AG08395 (cell line): ENCODE data around the gene PRDM15.
A peak's percentile ranks its signal among the peaks of the same experiment; 100 is the strongest.
"Not testable (repeated sequence)": the region's sequence is repeated elsewhere in the genome, so short reads cannot be mapped to it uniquely, and the experiment has no call there.

Experiments
- DNase-seq: peaks from one replicate; pipeline ENCODE4 v3.0.0; 2012; ENCODE audit warnings: mixed read lengths, low spot score

Gene PRDM15

GRCh38 chr21:41805643-41806042 lies 73.5 kb downstream of the PRDM15 start:
- no peak for DNase-seq

DNA sequence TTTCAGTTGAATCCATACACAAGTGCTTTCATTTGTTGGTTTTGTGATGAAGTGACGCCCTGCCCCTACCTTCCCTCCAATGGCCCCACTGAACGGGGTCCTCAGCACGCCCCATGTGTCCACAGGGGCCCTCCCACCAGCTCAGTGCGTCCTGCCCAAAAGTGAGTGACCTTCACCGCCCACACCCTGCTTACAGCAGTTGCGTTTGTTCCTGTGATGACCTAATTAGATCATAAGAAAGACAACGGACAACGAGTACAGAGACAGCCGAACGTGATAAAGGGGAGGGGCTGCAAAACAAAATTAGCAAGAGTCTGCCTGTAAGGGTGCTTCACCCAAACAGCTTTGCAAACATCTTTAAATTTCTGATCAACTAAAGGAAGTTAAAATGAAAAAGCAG lies 74.1 kb downstream of the PRDM15 start:
- DNase-seq = no peak

DNA sequence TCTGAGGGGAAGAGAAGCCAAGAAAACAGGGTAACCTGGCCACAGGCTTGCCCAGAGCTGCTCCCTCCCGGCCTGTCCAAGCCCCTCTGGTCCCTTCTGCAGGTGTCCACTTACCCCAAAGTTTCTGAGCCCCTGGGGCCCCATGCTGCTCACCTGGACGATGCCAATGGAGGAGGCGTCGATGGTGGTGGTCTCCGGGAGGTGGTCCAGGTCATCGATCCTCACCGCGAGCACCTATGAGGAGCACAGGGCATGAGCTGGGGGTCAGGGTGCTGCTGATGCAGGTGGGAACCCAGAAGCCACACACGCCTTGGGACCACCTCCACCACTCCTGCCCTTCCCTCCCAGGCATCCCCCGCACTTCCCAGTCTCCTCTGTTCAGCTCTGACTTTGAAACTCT lies 74.8 kb downstream of the PRDM15 start:
- DNase-seq = no peak

DNA sequence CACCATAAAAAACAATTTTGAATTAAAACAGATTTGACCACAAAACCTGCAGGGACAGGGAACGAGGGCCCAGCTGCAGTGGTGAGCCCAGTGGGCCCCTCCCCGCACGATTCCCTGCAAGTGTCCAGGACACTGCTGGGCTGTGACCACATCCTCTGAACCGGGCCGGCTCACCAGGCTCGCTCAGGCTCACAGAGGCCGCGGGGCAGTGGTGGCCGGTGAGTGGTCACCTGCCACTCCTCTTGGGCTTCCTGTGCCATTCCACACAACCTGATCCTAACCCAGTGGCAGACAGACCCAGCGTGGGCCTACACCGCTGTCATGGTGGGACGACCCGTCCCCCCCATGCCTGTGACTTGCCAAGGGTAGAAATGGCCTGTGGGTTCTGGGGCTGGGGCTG lies 75.8 kb downstream of the PRDM15 start:
- peak; percentile 24 for DNase-seq

DNA sequence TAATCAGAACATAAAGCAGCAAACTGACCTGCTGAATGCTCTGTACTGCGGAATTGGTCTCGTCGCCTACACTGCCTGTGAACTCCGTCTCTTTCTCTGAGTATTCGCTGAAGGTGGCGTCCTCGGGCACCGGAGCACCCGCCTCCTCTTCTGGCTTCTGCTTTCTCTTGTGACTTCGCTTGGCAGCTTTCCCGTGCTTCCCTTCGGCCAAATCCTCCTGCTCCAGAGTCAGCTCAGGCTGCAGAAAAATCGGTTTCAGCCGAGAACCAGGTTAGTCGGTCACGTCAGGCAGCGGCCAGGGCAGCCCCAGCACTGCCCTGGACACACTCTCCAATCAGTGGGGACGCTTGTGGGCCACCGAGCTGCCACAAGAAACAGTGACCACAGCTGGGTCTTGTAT lies 76.5 kb downstream of the PRDM15 start:
- DNase-seq = peak; percentile 67

- no peak for DNase-seq
These were observed 77.0 kb downstream of the PRDM15 start for GRCh38 chr21:41802198-41802584.

DNA sequence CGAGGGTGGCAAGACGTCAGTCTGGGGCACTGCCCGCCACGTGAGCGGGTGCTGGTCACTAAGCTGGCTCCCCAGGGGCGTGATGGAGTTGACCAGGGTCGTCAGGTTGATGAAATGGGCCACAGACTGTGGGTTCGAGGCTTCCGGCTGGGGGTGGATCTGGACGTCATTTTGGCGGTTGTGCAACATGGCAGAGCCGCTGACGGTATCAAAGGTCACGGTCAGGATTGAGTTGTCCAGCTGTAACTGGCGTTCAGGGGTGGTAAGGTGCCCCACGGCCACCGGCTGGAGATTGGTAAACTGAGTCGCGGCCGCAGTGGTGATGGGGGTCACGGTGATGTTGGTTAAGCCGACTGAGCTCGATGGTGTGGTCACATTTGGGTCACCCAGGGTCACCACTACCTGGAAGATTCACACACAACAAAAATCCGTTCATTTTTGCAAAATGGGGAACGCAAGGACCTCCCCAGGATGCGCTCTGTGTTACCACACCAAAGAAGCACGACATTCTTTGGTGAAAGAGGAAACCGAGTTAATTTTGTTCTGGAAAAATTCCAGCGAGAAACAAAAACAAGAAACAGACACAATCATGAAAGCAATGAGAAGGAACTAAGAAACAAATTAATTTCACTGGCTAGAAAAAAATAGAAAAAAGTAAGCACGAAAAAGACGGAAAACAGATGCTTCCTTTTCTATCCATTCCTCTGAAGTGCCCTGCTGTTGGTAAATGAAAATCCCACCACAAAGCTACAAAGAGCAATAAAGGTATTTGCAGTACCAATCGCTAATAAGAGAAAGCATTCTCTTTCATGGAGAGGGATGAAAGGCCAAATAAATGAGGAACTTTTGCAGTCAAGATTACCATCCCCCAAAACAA lies 77.6 kb downstream of the PRDM15 start:
- DNase-seq = no peak

GRCh38 chr21:41800425-41801320 lies 78.5 kb downstream of the PRDM15 start:
- DNase-seq = no peak

- no peak for DNase-seq
These were observed 79.4 kb downstream of the PRDM15 start for GRCh38 chr21:41799763-41800162.

GRCh38 chr21:41798326-41798725 lies 80.8 kb downstream of the PRDM15 start:
- no peak for DNase-seq

DNA sequence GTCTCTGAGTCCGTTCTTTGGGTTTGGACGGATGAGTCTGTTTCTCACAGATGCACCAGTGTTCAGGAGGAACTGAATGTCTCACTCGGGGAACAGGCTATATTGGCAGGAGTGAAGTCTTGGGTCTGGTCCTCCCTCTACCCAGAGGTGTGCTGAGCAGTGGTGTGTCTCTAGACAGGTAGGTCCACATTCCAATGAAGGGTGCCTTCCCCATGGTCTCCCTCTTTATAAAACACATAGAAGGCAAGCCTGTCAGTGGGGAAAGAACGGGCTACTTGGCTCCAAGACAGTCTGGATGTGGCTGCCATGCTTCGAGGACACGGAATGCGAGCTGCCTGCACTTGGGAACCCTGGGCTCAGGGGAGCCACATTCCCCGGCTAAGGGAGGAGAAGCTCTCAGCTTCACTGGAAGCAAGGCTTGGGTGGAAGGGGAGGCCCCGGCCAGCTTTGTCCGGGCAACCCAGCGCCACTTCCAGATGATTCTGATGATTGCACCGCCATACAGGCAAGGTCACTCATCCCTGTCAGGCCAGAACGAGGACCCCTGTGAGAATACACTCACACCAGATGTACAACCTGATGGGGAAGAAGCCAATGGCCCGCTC lies 82.6 kb downstream of the PRDM15 start:
- DNase-seq = no peak

GRCh38 chr21:41795726-41796125 lies 83.4 kb downstream of the PRDM15 start:
- no peak for DNase-seq

DNA sequence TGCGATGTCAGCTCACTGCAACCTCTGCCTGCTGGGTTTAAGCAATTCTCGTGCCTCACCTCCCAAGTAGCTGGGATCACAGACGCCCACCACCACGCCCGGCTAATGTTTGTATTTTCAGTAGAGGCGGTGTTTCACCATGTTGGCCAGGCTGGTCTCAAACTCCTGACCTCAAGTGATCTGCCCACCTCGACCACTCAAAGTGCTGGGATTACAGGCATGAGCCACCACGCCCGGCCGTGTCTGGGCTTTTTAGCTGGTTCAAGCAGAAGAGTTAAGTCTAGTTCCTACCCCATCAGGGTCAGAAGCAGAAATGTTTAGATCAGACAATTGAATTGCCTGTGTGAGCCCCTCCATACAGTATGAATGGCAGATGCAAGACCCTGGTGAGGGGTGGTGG lies 84.5 kb downstream of the PRDM15 start:
- DNase-seq = no peak

DNA sequence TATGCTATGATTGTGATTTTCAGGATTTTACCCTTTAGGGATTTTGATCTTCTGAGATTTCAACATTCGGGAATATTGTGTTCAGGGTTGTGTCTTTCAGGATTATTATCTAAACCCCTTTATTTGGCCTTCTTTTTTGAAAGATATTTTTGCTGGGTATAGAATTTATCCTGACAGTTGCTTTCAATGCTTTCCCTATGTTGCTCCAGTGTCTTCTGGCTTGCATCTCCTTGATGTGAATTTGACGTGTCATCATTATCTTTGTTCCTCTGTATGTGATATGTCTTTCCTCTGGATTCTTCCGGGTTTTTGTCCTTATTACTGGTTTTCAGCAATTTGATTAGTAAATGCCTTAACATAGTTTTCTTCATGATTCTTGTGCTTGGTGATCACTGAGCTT lies 86.4 kb downstream of the PRDM15 start:
- DNase-seq = no peak

GRCh38 chr21:41786509-41786987 lies 92.6 kb downstream of the PRDM15 start:
- DNase-seq = peak; percentile 94

DNA sequence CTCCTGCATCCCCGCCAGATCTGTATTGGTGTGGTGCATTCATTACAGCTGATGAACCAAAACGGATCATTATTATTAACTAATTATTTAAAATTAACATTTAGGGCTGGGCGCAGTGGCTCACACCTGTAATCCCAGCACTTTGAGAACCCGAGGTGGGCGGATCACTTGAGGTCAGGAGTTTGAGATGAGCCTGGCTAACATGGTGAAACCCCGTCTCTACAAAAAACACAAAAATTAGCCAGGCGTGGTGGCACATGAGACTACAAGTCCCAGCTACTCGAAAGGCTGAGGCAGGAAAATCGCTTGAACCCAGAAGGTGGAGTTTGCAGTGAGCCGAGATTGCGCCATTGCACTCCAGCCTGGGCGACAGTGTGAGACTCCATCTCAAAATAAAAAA lies 93.9 kb downstream of the PRDM15 start:
- not testable (repeated sequence) for DNase-seq

DNA sequence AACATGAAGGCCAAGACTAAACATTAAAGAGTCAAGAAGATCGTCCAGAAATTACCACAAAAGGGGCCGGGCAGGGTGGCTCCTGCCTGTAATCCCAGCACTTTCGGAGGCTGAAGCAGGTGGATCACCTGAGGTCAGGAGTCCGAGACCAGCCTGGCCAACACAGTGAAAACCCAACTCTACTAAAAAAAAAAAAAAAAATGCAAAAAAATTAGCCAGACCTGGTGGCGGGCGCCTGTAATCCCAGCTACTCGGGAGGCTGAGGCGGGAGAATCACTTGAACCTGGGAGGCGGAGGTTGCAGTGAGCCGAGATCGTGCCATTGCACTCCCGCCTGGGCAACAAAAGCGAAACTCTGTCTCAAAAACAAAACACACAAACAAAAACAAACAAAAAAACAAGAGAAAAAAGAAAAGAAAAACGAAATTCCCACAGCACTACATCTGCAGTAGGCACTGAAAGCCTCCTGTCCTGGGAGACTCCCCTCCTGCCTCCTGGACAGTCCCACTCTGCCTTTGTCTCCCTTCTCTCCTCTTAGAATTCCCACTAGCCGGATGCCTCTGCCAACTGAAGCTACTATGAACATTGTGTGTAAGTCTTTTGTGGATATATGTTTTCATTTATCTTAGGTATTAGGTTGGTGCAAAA lies 94.6 kb downstream of the PRDM15 start:
- no peak for DNase-seq

- DNase-seq = no peak
These were observed 95.5 kb downstream of the PRDM15 start for GRCh38 chr21:41783476-41784180.

DNA sequence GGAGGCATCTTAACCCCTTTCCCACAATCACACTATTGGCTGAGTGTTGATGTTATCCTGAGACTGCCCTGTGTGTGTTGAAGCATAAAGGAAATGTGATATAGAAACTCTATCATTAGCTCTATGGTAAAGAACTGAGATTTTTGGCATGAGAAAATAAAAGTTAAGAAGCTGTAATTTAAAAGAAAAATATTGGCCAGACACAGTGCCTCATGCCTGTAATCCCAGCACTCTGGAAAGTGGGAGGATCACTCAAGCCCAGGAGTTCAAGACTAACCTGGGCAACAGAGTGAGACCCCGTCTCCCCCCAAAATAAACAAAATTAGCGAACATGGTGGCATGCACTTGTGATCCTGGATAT lies 98.1 kb downstream of the PRDM15 start:
- DNase-seq = no peak

DNA sequence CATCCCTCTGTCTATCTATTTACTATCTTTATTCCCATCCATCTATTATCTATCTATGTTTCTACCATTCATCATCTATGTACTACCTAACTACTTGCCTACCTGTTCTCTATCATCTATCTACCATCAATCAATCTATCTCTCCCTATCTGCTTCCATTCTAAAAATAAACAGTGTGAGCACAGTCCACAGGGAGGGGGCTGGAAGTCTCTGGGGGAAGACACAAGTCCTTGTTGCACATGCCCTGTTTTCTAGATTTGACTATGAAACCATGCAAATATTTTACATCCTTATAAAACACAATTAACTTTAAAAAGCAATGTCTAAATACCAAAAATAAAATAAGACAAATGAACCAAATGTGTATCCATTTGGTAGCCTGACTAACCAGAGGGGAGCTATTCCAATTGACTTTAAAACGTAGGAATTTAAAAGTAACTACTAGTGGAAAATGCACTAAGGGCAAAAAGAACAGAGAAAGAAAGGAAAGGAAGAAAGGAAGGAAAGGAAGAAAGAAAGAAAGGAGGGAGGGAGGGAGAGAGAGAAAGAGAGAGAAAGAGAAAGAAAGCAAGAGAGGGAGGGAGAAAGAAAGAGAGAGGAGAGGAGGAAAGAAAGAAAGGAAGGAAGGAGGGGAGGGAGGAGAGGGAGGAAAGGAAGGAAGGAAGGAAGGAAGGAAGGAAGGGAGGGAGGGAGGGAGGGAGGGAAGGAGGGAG lies 98.7 kb downstream of the PRDM15 start:
- DNase-seq = no peak

GRCh38 chr21:41779659-41780058 lies 99.5 kb downstream of the PRDM15 start:
- DNase-seq = no peak
